Stimulated activated naive CD8-positive, alpha-beta T cell treated with anti-CD3 and anti-CD28 coated beads, Interleukin-15, amount 100 ng/mL, for 72 hours (primary cell): ENCODE measurements around the gene DMGDH.

Source experiments
- ATAC-seq: fragments of 150-1000 bp; cut with Tn5 transposase; 2 replicates; pipeline ENCODE4 v1.10.0; 2021; ENCODE audit warnings: mild to moderate bottlenecking, moderate library complexity
- DNase-seq, 2 donors: peaks; one replicate each; pipeline ENCODE4 v3.0.0; 2021 to 2022
- H3K27ac Mint-ChIP-seq, 2 donors: one replicate each; pipeline ENCODE4 v1.8.0; 2022; ENCODE audit warnings: mild to moderate bottlenecking in 2 of 2, mixed read lengths in 2 of 2, moderate library complexity in 2 of 2
- H3K27me3 Mint-ChIP-seq: one replicate; pipeline ENCODE4 v1.8.0; 2022; ENCODE audit warnings: mixed read lengths
- H3K4me1 Mint-ChIP-seq: one replicate; pipeline ENCODE4 v1.8.0; 2022; ENCODE audit warnings: mild to moderate bottlenecking, mixed read lengths
- H3K4me3 Mint-ChIP-seq, 2 donors: one replicate each; pipeline ENCODE4 v1.8.0; 2022; ENCODE audit warnings: mild to moderate bottlenecking in 2 of 2, mixed read lengths in 2 of 2, moderate library complexity in 1 of 2
- H3K9me3 Mint-ChIP-seq, 2 donors: one replicate each; pipeline ENCODE4 v1.8.0; 2022; ENCODE audit warnings: mixed read lengths in 2 of 2

The DMGDH gene

DNA sequence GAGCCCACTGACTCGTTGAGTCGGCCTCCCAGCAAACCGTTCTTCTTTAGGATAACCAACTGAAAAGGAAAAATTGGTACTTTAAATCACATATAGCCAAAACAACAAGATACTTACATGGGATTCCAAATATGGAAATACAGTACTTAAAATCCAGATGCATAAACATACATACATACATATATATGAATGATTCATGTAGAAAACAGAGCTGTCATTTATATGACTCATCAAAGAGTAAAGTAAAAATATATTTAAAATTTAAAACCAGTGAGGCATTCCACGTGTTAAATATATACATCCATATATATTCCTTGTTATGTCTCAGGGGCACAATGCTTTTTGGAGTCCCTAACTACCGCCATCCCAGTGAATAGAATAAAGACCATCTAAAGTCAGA lies 36.7 kb downstream of the DMGDH start:
- ATAC-seq: no peak
- H3K4me3 Mint-ChIP-seq: no peak overlapping the region
- no peaks in the 10 kb centered on the region for H3K9me3 Mint-ChIP-seq
- no peak overlapping the region for H3K27ac Mint-ChIP-seq
- H3K27me3 Mint-ChIP-seq: no peaks in the 10 kb centered on the region
- no peaks in the 10 kb centered on the region for H3K4me1 Mint-ChIP-seq
- DNase-seq: no peak

DNA sequence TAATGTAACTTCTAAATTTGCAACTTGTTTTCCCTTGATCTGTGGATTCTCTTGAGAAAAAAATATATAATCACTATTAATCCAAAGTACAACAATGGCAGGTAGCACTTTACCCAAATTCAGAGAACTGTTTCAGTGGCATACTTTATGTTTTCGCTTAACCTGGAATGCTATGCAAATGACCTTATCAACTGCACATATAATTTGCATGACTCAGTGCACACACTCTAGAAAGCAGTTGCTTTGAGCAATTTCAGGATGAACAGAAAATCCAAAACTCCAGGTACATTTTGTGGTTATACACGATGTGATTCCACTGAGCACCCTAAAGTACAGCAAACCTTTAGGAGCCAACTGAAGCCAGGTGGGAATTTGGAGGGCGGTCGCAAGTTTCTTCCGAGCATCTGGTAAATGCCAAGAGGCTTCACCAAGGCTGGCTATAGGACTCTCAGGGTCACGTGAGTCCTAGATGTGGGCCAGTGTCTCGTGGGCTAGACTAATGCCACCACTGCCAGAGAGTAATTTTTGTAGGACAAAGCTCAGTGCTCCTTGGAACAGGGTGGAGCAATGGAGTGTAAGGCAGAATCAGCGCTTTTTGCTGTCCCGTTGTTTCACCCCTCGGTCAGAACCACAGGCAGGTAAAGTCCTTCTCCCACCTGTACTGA lies 37.3 kb downstream of the DMGDH start:
- H3K4me3 Mint-ChIP-seq: no peak overlapping the region
- H3K27ac Mint-ChIP-seq: no peak overlapping the region
- no peaks in the 10 kb centered on the region for H3K9me3 Mint-ChIP-seq
- ATAC-seq (no peak), DNase-seq (no peak)
- no peaks in the 10 kb centered on the region for H3K4me1 Mint-ChIP-seq
- H3K27me3 Mint-ChIP-seq: peaks cover 4% of the 10 kb centered on the region

GRCh38 chr5:79031485-79031867 lies 38.0 kb downstream of the DMGDH start:
- no peak overlapping the region for H3K27ac Mint-ChIP-seq
- H3K4me1 Mint-ChIP-seq: no peaks in the 10 kb centered on the region
- no peak overlapping the region for H3K4me3 Mint-ChIP-seq
- no peak for DNase-seq
- no peaks in the 10 kb centered on the region for H3K9me3 Mint-ChIP-seq
- peaks cover 11% of the 10 kb centered on the region for H3K27me3 Mint-ChIP-seq
- ATAC-seq: no peak

GRCh38 chr5:79030663-79031484 lies 38.6 kb downstream of the DMGDH start:
- no peak for ATAC-seq
- no peak for DNase-seq
- Mint-ChIP-seq H3K4me1 (no peaks in the 10 kb centered on the region), H3K4me3 (no peak overlapping the region), H3K27ac (no peak overlapping the region), H3K9me3 (no peaks in the 10 kb centered on the region), H3K27me3 (peaks cover 17% of the 10 kb centered on the region)

DNA sequence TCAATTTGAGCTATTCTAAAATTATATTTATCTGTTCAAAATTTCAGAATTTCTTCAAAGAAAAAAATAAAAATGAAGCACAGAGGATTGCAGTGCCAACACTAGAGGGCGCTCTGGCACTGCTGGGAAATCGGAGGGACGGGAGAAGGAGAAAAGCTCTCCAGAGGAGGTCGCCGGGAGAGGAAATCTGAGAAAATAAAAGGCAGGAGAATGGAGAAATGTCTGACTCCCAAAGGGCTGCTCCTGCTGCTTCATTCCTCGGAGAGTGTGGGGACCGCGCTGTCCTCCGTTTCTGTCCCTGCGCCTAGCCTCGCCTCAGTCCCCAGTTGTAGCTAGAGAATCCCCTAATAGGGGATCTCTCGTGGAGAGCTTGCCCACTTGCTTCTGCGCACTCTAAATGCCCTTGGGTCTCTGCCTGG lies 44.4 kb downstream of the DMGDH start:
- peaks cover 61% of the 10 kb centered on the region for H3K27me3 Mint-ChIP-seq
- H3K27ac Mint-ChIP-seq: no peak overlapping the region
- H3K4me1 Mint-ChIP-seq: peaks cover 17% of the 10 kb centered on the region
- ATAC-seq (no peak), DNase-seq (peak; percentile 45 to 49)
- peak overlapping the region; percentile 61 to 66 for H3K4me3 Mint-ChIP-seq
- H3K9me3 Mint-ChIP-seq: no peaks in the 10 kb centered on the region

- Mint-ChIP-seq H3K4me1 (peaks cover 17% of the 10 kb centered on the region), H3K27ac (no peak overlapping the region), H3K27me3 (peaks cover 72% of the 10 kb centered on the region), H3K4me3 (no peak overlapping the region), H3K9me3 (no peaks in the 10 kb centered on the region)
- DNase-seq (no peak), ATAC-seq (no peak)
These were observed 45.5 kb downstream of the DMGDH start for GRCh38 chr5:79023947-79024346.

- Mint-ChIP-seq H3K9me3 (no peaks in the 10 kb centered on the region), H3K27me3 (peaks cover 74% of the 10 kb centered on the region), H3K27ac (no peak overlapping the region), H3K4me1 (peaks cover 17% of the 10 kb centered on the region), H3K4me3 (no peak overlapping the region)
- DNase-seq (no peak), ATAC-seq (no peak)
These were observed 46.1 kb downstream of the DMGDH start for GRCh38 chr5:79023348-79023747.

DNA sequence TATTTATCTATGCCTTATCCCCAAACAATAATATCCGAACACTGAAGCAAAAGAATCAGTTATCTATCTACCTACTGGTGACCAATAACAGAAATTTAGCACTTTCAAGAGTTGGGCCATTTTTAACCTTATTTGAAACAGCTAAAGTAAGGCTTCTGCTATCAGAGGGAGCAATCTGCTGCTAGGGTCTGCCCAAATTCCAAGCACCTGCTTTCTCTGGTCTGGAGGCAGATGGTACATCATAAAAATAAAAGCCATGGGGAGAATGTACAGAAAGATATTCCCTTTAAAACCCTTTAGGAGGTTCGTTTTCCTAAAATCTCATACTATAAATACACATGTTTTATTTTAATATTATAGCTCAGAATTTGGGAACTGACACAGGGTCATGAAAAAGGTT lies 46.7 kb downstream of the DMGDH start:
- Mint-ChIP-seq H3K27me3 (peaks cover 74% of the 10 kb centered on the region), H3K4me1 (peaks cover 17% of the 10 kb centered on the region), H3K27ac (no peak overlapping the region), H3K9me3 (no peaks in the 10 kb centered on the region), H3K4me3 (no peak overlapping the region)
- ATAC-seq (no peak), DNase-seq (no peak)

DNA sequence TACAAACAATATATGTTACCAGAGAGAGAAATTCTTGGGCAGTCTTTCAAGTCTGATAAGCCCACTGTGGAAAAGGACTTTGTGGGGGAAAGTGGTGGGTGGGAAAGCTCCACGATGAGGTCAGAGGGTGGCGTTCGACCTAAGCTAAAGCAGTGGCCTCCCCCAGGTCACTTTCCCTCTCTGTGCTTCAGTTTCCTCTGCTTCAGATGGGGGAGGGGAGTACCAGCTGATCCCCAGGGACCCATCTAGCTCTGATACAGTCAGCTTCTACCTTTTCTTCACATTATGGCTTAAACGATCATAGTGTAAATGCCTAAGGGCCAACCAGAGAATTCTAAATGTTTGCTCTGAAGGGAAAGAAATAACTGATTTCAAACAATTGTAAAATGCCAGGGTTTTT lies 47.7 kb downstream of the DMGDH start:
- Mint-ChIP-seq H3K27ac (no peak overlapping the region), H3K9me3 (no peaks in the 10 kb centered on the region), H3K27me3 (peaks cover 74% of the 10 kb centered on the region), H3K4me3 (no peak overlapping the region), H3K4me1 (peaks cover 17% of the 10 kb centered on the region)
- ATAC-seq: no peak
- no peak for DNase-seq

DNA sequence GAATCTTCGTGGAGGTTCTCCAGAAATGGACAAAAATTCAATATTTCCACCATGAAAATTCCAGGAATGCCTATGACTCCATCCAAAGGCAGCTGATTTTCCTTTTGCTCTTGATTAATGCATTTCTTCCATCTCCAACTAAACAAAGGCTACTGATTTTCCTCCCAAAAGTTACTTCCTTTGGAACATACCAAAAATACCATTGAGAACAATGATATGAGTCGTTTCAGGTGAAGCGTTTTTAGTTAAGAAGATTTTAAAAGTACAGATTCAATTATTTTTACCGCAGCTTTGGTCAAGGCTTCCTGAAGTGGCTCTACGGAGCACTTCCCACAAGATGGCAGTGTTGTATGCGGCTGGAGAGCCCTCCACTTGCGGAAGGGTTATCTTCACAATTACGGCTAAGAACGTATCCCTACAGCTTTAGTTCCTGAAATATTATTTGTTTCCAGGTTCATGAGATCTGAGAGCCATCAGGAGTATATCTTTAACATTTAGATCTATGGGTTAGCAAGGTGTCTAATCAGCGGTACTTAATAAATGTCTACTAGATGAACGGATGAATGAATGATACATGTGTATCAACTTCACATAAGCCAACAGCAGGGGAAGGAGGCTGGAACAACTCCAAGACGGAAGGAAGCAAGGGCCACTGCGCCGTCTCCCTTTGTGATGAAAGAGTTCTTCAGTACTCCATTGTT lies 48.5 kb downstream of the DMGDH start:
- peaks cover 74% of the 10 kb centered on the region for H3K27me3 Mint-ChIP-seq
- DNase-seq (peak; percentile 20 to 43), ATAC-seq (peak; percentile 73)
- no peak overlapping the region for H3K4me3 Mint-ChIP-seq
- H3K4me1 Mint-ChIP-seq: peaks cover 17% of the 10 kb centered on the region
- no peaks in the 10 kb centered on the region for H3K9me3 Mint-ChIP-seq
- H3K27ac Mint-ChIP-seq: no peak overlapping the region

- Mint-ChIP-seq H3K4me1 (no peaks in the 10 kb centered on the region), H3K27ac (no peak overlapping the region), H3K9me3 (peaks cover 8 to 25% of the 10 kb centered on the region in 2 donors), H3K27me3 (peaks cover 49% of the 10 kb centered on the region), H3K4me3 (no peak overlapping the region)
- ATAC-seq (no peak), DNase-seq (no peak)
These were observed 54.8 kb downstream of the DMGDH start for GRCh38 chr5:79014631-79015030.

GRCh38 chr5:79011869-79012268 lies 57.6 kb downstream of the DMGDH start:
- Mint-ChIP-seq H3K9me3 (peaks cover 8 to 25% of the 10 kb centered on the region in 2 donors), H3K4me3 (no peak overlapping the region), H3K4me1 (no peaks in the 10 kb centered on the region), H3K27me3 (peaks cover 44% of the 10 kb centered on the region), H3K27ac (no peak overlapping the region)
- DNase-seq (no peak), ATAC-seq (no peak)

DNA sequence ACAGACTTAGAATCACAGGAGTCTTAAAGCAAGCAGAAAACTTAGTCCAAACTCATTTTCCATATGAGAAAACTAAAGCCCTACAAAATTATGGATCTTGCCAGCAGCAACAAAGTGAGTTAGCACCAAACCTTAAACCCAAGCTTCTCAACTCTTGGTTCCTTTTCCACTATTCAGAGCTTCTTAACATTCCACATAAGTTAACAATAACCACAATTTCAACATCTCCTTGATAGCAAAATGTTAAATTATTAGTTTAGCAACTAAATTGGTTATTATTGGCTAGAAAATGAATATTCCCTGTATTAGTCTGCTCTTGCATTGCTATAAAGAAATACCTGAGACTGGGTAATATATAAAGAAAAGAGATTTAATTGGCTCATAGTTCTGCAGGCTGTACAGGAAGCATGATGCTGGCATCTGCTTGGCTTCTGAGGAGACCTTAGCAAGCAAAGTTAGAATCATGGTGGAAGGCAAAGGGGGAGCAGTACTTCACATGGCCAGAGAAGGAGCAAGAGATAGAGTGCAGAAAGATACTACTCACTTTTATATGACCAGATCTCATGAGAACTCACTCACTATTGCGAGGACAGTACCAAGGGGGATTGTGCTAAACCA lies 58.1 kb downstream of the DMGDH start:
- DNase-seq (no peak), ATAC-seq (no peak)
- H3K27me3 Mint-ChIP-seq: peaks cover 44% of the 10 kb centered on the region
- no peaks in the 10 kb centered on the region for H3K4me1 Mint-ChIP-seq
- H3K27ac Mint-ChIP-seq: no peak overlapping the region
- H3K4me3 Mint-ChIP-seq: no peak overlapping the region
- H3K9me3 Mint-ChIP-seq: peaks cover 8 to 25% of the 10 kb centered on the region in 2 donors

DNA sequence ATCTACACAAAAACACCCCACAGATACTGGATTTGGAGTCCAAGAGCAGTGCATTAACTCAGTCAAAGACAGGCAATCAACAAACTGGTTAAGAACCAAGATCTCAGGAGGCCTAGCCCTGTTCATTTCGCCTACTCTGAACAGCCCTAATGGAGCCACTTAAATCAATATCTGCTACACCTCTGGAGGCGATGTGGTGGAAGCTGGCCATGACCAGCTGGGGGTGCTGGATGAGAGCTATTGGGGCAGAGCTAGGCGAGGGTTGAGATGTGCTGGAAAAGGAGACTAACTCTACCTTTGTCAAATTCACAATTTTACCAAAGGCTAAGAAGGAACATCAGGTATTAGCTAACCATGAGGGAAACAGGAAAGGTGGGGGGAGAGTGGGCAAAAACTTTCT lies 61.1 kb downstream of the DMGDH start:
- no peak for ATAC-seq
- H3K27ac Mint-ChIP-seq: no peak overlapping the region
- H3K9me3 Mint-ChIP-seq: peaks cover 6 to 19% of the 10 kb centered on the region in 2 donors
- peaks cover 29% of the 10 kb centered on the region for H3K27me3 Mint-ChIP-seq
- no peak for DNase-seq
- H3K4me3 Mint-ChIP-seq: no peak overlapping the region
- H3K4me1 Mint-ChIP-seq: no peaks in the 10 kb centered on the region

GRCh38 chr5:79007872-79008271 lies 61.6 kb downstream of the DMGDH start:
- H3K4me1 Mint-ChIP-seq: no peaks in the 10 kb centered on the region
- peaks cover 28% of the 10 kb centered on the region for H3K27me3 Mint-ChIP-seq
- peaks cover 1 to 15% of the 10 kb centered on the region in 2 donors for H3K9me3 Mint-ChIP-seq
- DNase-seq (no peak), ATAC-seq (no peak)
- no peak overlapping the region for H3K27ac Mint-ChIP-seq
- H3K4me3 Mint-ChIP-seq: no peak overlapping the region
